H1 (cell line): Measurements from ENCODE around the gene KRTCAP2. TPM values are rescaled to one million over a fixed set of nuclear protein-coding genes. Genes with fewer than 3 reads are reported as not detected.

ENCODE experiments used
- CTCF ChIA-PET: fragments of 300-600 bp; sonication (Branson Sonifier 250); formaldehyde crosslinking; loops from one replicate; lab custom pipeline; 2021; ENCODE audit not compliant: partially characterized antibody; lab: Charles Lee
- POLR2A ChIA-PET: fragments of 300-600 bp; sonication (Branson Sonifier 250); formaldehyde crosslinking; loops from one replicate; lab custom pipeline; 2021; ENCODE audit warnings: inconsistent platforms; ENCODE audit not compliant: partially characterized antibody; lab: Charles Lee
- DNase-seq, 2 experiments: peaks; one replicate each; pipeline versions ENCODE4 v3.0.0 to v3.0.0-alpha.2; 2010 to 2022; ENCODE audit warnings: low spot score in 2 of 2, low read depth in 1 of 2, mixed read lengths in 1 of 2
- FAIRE-seq: peaks from 2 replicates; lab custom pipeline; 2011; peaks lifted over from hg19 to GRCh38; lab: Jason Lieb, UNC
- H2AFZ ChIP-seq: 2 replicates; pipeline ENCODE4 v1.8.1; 2012; ENCODE audit warnings: low read length, inconsistent platforms
- H2AK5ac ChIP-seq: 2 replicates; pipeline ENCODE4 v1.6.1; 2013; ENCODE audit warnings: low read depth, low read length
- H2BK120ac ChIP-seq: replicated peaks from 2 replicates; pipeline ENCODE3; 2013; ENCODE audit warnings: low read depth, low read length, inconsistent platforms
- H2BK12ac ChIP-seq: 2 replicates; pipeline ENCODE4 v1.6.1; 2013; ENCODE audit warnings: low read depth, low read length
- H2BK15ac ChIP-seq: 2 replicates; pipeline ENCODE4 v1.6.1; 2013; ENCODE audit warnings: low read length
- H2BK20ac ChIP-seq: 2 replicates; pipeline ENCODE4 v1.6.1; 2013; ENCODE audit warnings: low read length
- H2BK5ac ChIP-seq: 2 replicates; pipeline ENCODE4 v1.6.1; 2013; ENCODE audit warnings: low read depth, low read length
- H3K14ac ChIP-seq: 2 replicates; pipeline ENCODE4 v1.6.1; 2013; ENCODE audit warnings: inconsistent platforms; ENCODE audit not compliant: insufficient read length
- H3K18ac ChIP-seq: 2 replicates; pipeline ENCODE4 v1.6.1; 2013; ENCODE audit warnings: low read length; ENCODE audit errors: extremely low read depth
- H3K23ac ChIP-seq: 2 replicates; pipeline ENCODE4 v1.6.1; 2013; ENCODE audit warnings: inconsistent platforms; ENCODE audit not compliant: insufficient read length
- H3K23me2 ChIP-seq: 2 replicates; pipeline ENCODE4 v1.6.1; 2013; ENCODE audit warnings: low read depth, low read length
- H3K27ac ChIP-seq: 2 replicates; pipeline ENCODE4 v1.6.1; 2011; ENCODE audit warnings: low read depth, low read length, inconsistent platforms
- H3K27me3 ChIP-seq, 4 experiments: replicated peaks in 1 of 4; 1 replicate in 1 of 4; 2 replicates in 3 of 4; pipeline versions ENCODE4 v1.6.1 to v1.8.1; 2011 to 2013; ENCODE audit warnings: low read length in 3 of 4, mild to moderate bottlenecking in 3 of 4, inconsistent platforms in 2 of 4, mixed read lengths in 2 of 4, moderate library complexity in 1 of 4; ENCODE audit not compliant: control insufficient read depth in 3 of 4, insufficient read depth in 3 of 4; ENCODE audit errors: extremely low read depth in 1 of 4
- H3K36me3 ChIP-seq, 4 experiments: 2 replicates each; pipeline versions ENCODE4 v1.6.1 to v1.8.1; 2011 to 2013; ENCODE audit warnings: mild to moderate bottlenecking in 4 of 4, low read length in 3 of 4, moderate library complexity in 2 of 4, control low read depth in 1 of 4, inconsistent platforms in 1 of 4; ENCODE audit not compliant: insufficient read depth in 4 of 4, control insufficient read depth in 2 of 4
- H3K4ac ChIP-seq: replicated peaks from 2 replicates; pipeline ENCODE3; 2013; ENCODE audit warnings: low read length, low read depth, mixed read lengths, inconsistent platforms; ENCODE audit not compliant: insufficient read length
- H3K4me1 ChIP-seq, 4 experiments: replicated peaks in 1 of 4; 1 replicate in 1 of 4; 2 replicates in 3 of 4; pipeline versions ENCODE4 v1.6.1 to v1.8.1; 2011 to 2013; ENCODE audit warnings: low read length in 3 of 4, inconsistent platforms in 2 of 4, mixed read lengths in 1 of 4; ENCODE audit not compliant: insufficient read depth in 4 of 4, control insufficient read depth in 3 of 4
- H3K4me2 ChIP-seq, 2 experiments: 2 replicates each; pipeline versions ENCODE4 v1.6.1 to v1.8.1; 2011 to 2013; ENCODE audit warnings: low read depth in 2 of 2, low read length in 2 of 2, control low read depth in 1 of 2, inconsistent platforms in 1 of 2, mild to moderate bottlenecking in 1 of 2; ENCODE audit not compliant: insufficient read depth in 1 of 2
- H3K4me3 ChIP-seq, 4 experiments: fragments of 200-600, 300-600 bp in 1 of 4; sonication (generic), shearing (Covaris generic), sonication (Bioruptor Twin) in 1 of 4; 2 replicates each; pipeline versions ENCODE4 v1.5.1 to v1.8.1; 2011 to 2016; ENCODE audit warnings: low read length in 4 of 4, low read depth in 3 of 4, control low read depth in 2 of 4, inconsistent platforms in 2 of 4, mild to moderate bottlenecking in 2 of 4, mixed read lengths in 1 of 4, moderate library complexity in 1 of 4; ENCODE audit not compliant: insufficient read depth in 2 of 4; ENCODE audit errors: extremely low read depth in 1 of 4
- H3K56ac ChIP-seq: replicated peaks from 2 replicates; pipeline ENCODE3; 2013; ENCODE audit warnings: low read depth, mild to moderate bottlenecking, mixed read lengths, low read length, inconsistent platforms; ENCODE audit not compliant: insufficient read length
- H3K79me1 ChIP-seq: 2 replicates; pipeline ENCODE4 v1.6.1; 2013; ENCODE audit warnings: low read depth, low read length, control low read depth
- H3K79me2 ChIP-seq, 2 experiments: 2 replicates each; pipeline versions ENCODE4 v1.6.1 to v1.8.1; 2012 to 2013; ENCODE audit warnings: low read length in 2 of 2, mild to moderate bottlenecking in 2 of 2, inconsistent platforms in 1 of 2; ENCODE audit not compliant: insufficient read depth in 2 of 2, control insufficient read depth in 1 of 2
- H3K9ac ChIP-seq, 4 experiments: replicated peaks in 1 of 4; 1 replicate in 1 of 4; 2 replicates in 3 of 4; pipeline versions ENCODE4 v1.6.1 to v1.8.1; 2011 to 2013; ENCODE audit warnings: low read depth in 3 of 4, low read length in 3 of 4, control low read depth in 2 of 4, mild to moderate bottlenecking in 2 of 4, moderate library complexity in 2 of 4, inconsistent platforms in 1 of 4; ENCODE audit errors: extremely low read depth in 1 of 4
- H3K9me3 ChIP-seq, 2 experiments: 2 replicates each; pipeline versions ENCODE4 v1.6.1 to v1.8.1; 2012 to 2013; ENCODE audit warnings: mild to moderate bottlenecking in 2 of 2, moderate library complexity in 2 of 2, control low read depth in 1 of 2, inconsistent platforms in 1 of 2, low read depth in 1 of 2, low read length in 1 of 2, mixed read lengths in 1 of 2; ENCODE audit not compliant: insufficient read depth in 2 of 2
- H4K20me1 ChIP-seq, 2 experiments: replicated peaks in 1 of 2; 2 replicates each; pipeline versions ENCODE3 to v1.8.1; 2011 to 2013; ENCODE audit warnings: inconsistent platforms in 2 of 2, low read length in 2 of 2, mild to moderate bottlenecking in 1 of 2; ENCODE audit not compliant: insufficient read depth in 2 of 2, control insufficient read depth in 1 of 2
- H4K5ac ChIP-seq: 2 replicates; pipeline ENCODE4 v1.6.1; 2013; ENCODE audit warnings: low read length, low read depth, mixed read lengths, inconsistent platforms; ENCODE audit not compliant: insufficient read length
- H4K8ac ChIP-seq: 2 replicates; pipeline ENCODE4 v1.8.0; 2013; ENCODE audit warnings: mild to moderate bottlenecking, moderate library complexity, low read length, inconsistent platforms; ENCODE audit not compliant: insufficient read depth; ENCODE audit errors: extremely low read depth
- H4K91ac ChIP-seq: replicated peaks from 2 replicates; pipeline ENCODE3; 2013; ENCODE audit warnings: low read length, mixed read lengths, inconsistent platforms; ENCODE audit not compliant: insufficient read length
- CTBP2 ChIP-seq: IDR thresholded peaks from 2 replicates; pipeline ENCODE4 v1.7.0; 2011; ENCODE audit warnings: borderline replicate concordance, mild to moderate bottlenecking, moderate library complexity, mixed read lengths, low read length; ENCODE audit not compliant: insufficient read depth, insufficient read length
- WGBS, 2 experiments: shearing (Covaris generic) in 1 of 2; methylation state at CpG; one replicate each; pipeline versions ENCODE4 v1.1.6 to v1.1.7; 2013 to 2015; ENCODE audit warnings: low lambda C conversion rate in 2 of 2, mixed read lengths in 2 of 2, inconsistent platforms in 1 of 2, low coverage in 1 of 2, missing lambda C conversion rate in 1 of 2; ENCODE audit not compliant: insufficient replicate concordance in 2 of 2, insufficient coverage in 1 of 2, insufficient read length in 1 of 2; ENCODE audit errors: extremely low coverage in 1 of 2, missing lambda C conversion rate in 1 of 2; 5-methylcytosine and 5-hydroxymethylcytosine counted together
- polyA plus RNA-seq, 7 experiments: library from polyadenylated mRNA; depleted of rRNA in 3 of 7; stranded (reverse) in 5 of 7; unstranded in 2 of 7; fragments of >200 nt in 5 of 7; fragments of 200-250 nt in 2 of 7; gene quantifications; 1 replicate in 5 of 7; 2 replicates in 1 of 7; 4 replicates in 1 of 7; pipeline versions ENCODE4 v1.2.1 to v1.2.3, GENCODE V29; 2011 to 2013; ENCODE audit warnings: missing spikeins in 2 of 7, mixed read lengths in 2 of 7
- total RNA-seq: library from RNA; stranded (reverse); fragmentation: NEBNext Ultra II Directional; extraction: Animal tissue kit (Norgen Biotek cat#: 25700); gene quantifications from 2 replicates; pipeline ENCODE4 v1.2.1, GENCODE V29; 2021

Gene KRTCAP2
- total and polyA plus RNA-seq, 2 of the 8 experiments (the other 6 are each of a cell fraction or from before 2014, with no cell fraction given) = 146 to 317 TPM

- H2AFZ ChIP-seq = no peak overlapping the region
- no peak overlapping the region for H4K8ac ChIP-seq
- H2BK20ac ChIP-seq = no peak overlapping the region
- no peak overlapping the region for H3K14ac ChIP-seq
- H4K91ac ChIP-seq = no peak overlapping the region
- H3K4me2 ChIP-seq = no peak overlapping the region
- H3K27ac ChIP-seq = no peak overlapping the region
- no peak overlapping the region for H2BK5ac ChIP-seq
- ChIA-PET POLR2A (interaction anchor here (0.8 to 1.8 kb wide), 2 partner anchors 38 to 63 kb away, joined by 4 read pairs; no protein-coding TSS in a partner anchor), CTCF (interaction anchor here (1.4 to 14.2 kb wide), 4 partner anchors 30 to 46 kb away, joined by 3 to 187 read pairs (median 56); partner anchors contain the start of genes KRTCAP2 and TRIM46)
- FAIRE-seq = no peak
- no peak overlapping the region for H2BK12ac ChIP-seq
- H3K4me3 ChIP-seq = no peak overlapping the region
- H2AK5ac ChIP-seq = no peak overlapping the region
- H3K23ac ChIP-seq = no peak overlapping the region
- no peak for TF ChIP-seq CTBP2
- H4K5ac ChIP-seq = no peak overlapping the region
- H3K79me1 ChIP-seq = no peaks in the 10 kb centered on the region
- H3K18ac ChIP-seq = no peak overlapping the region
- no peak overlapping the region for H3K4ac ChIP-seq
- no peaks in the 10 kb centered on the region for H4K20me1 ChIP-seq
- no peak for DNase-seq
- peaks cover 18 to 51% (median 29%) of the 10 kb centered on the region in 4 experiments for H3K4me1 ChIP-seq
- H3K36me3 ChIP-seq = peaks cover 0 to 4% (median under 1%) of the 10 kb centered on the region in 4 experiments; a peak in 2 of 8 replicates
- no peak overlapping the region for H3K9ac ChIP-seq
- H3K27me3 ChIP-seq = peaks cover 11 to 23% (median 18%) of the 10 kb centered on the region in 4 experiments
- no peaks in the 10 kb centered on the region for H3K9me3 ChIP-seq
- H3K56ac ChIP-seq = no peak overlapping the region
- 81% methylated on average over 2 of the region's 2 CpGs; no CpG with 5 or more reads in 1 of the 2 experiments for WGBS, 2 experiments
- no peaks in the 10 kb centered on the region; a peak in 1 of 4 replicates for H3K79me2 ChIP-seq
- no peak overlapping the region for H2BK15ac ChIP-seq
- H2BK120ac ChIP-seq = no peak overlapping the region
- H3K23me2 ChIP-seq = peaks cover 27% of the 10 kb centered on the region; the same call in 1 of the 2 replicates
These were observed 41.2 kb downstream of the KRTCAP2 start for GRCh38 chr1:155131856-155132255.
